Measurements from ENCODE around the gene VN1R5.
"Not testable (repeated sequence)": the region's sequence is repeated elsewhere in the genome, so short reads cannot be mapped to it uniquely, and the experiment has no call there.

The VN1R5 gene

GRCh38 chr1:247274605-247275256, 18.9 kb downstream of the VN1R5 start:
- no peak for DNase-seq

- no peak for DNase-seq
Measured at GRCh38 chr1:247277191-247277590, 21.3 kb downstream of the VN1R5 start.

GRCh38 chr1:247281001-247281574, 25.2 kb downstream of the VN1R5 start:
- DNase-seq, result no peak

GRCh38 chr1:247286134-247286670, 30.3 kb downstream of the VN1R5 start:
- DNase-seq, result no peak

GRCh38 chr1:247287460-247287859, 31.6 kb downstream of the VN1R5 start:
- DNase-seq, result no peak

GRCh38 chr1:247288341-247288740, 32.5 kb downstream of the VN1R5 start:
- no peak for DNase-seq

GRCh38 chr1:247289274-247289892, 33.5 kb downstream of the VN1R5 start:
- not testable (repeated sequence) for DNase-seq

GRCh38 chr1:247290576-247290975, 34.7 kb downstream of the VN1R5 start:
- no peak for DNase-seq

- no peak for DNase-seq
Measured at GRCh38 chr1:247291161-247291560, 35.3 kb downstream of the VN1R5 start.

GRCh38 chr1:247291833-247292561, 36.1 kb downstream of the VN1R5 start:
- no peak for DNase-seq

GRCh38 chr1:247293047-247293446, 37.2 kb downstream of the VN1R5 start:
- DNase-seq, result no peak

GRCh38 chr1:247294282-247294681, 38.4 kb downstream of the VN1R5 start:
- no peak for DNase-seq

- no peak for DNase-seq
Measured at GRCh38 chr1:247295274-247295684, 39.4 kb downstream of the VN1R5 start.

- no peak for DNase-seq
Measured at GRCh38 chr1:247295746-247296145, 39.9 kb downstream of the VN1R5 start.

- no peak for DNase-seq
Measured at GRCh38 chr1:247296599-247297180, 40.8 kb downstream of the VN1R5 start.

GRCh38 chr1:247297263-247298123, 41.6 kb downstream of the VN1R5 start:
- no peak for DNase-seq

GRCh38 chr1:247298124-247298481, 42.2 kb downstream of the VN1R5 start:
- no peak for DNase-seq

- no peak for DNase-seq
Measured at GRCh38 chr1:247298701-247299100, 42.8 kb downstream of the VN1R5 start.

GRCh38 chr1:247299723-247300381, 44.0 kb downstream of the VN1R5 start:
- no peak for DNase-seq

- no peak for DNase-seq
Measured at GRCh38 chr1:247300491-247301175, 44.8 kb downstream of the VN1R5 start.

GRCh38 chr1:247301176-247301540, 45.3 kb downstream of the VN1R5 start:
- no peak for DNase-seq

All from NCI-H774 (cell line).